HepG2 (cell line): ENCODE data around the gene SGPP1. TPM values are rescaled to one million over a fixed set of nuclear protein-coding genes. Genes with fewer than 3 reads are reported as not detected.

Experiments used
- ATAC-seq: fragments of 200-7000 bp; cut with Tn5 transposase; 3 replicates; pipeline ENCODE4 v1.9.1; 2020; ENCODE audit warnings: mild to moderate bottlenecking, moderate library complexity
- BruUV-seq: library from RNA; stranded (reverse); fragments of 400-500 nt; replicated peaks from 2 replicates; lab custom pipeline; 2021; lab: Mats Ljungman, UMichigan
- CTCF ChIA-PET: fragments of 300-600 bp; formaldehyde crosslinking; extraction: SDS; loops from one replicate; lab custom pipeline; 2021; ENCODE audit warnings: low total read pairs, inconsistent platforms, low intra/inter-chr PET ratio; lab: Yijun Ruan, JAX
- POLR2A ChIA-PET: fragments of 350-600 bp; sonication (Branson Sonifier 250); formaldehyde crosslinking; loops from one replicate; lab custom pipeline; 2020; ENCODE audit warnings: antibody characterized with exemption, inconsistent platforms; lab: Yijun Ruan, JAX
- DNase-seq: peaks from one replicate; pipeline ENCODE4 v3.0.0-alpha.2; 2015; ENCODE audit warnings: low spot score
- FAIRE-seq: peaks from 3 replicates; lab custom pipeline; 2011; peaks lifted over from hg19 to GRCh38; lab: Jason Lieb, UNC
- H2AFZ ChIP-seq: one replicate; pipeline ENCODE4 v1.6.1; 2011; ENCODE audit warnings: low read length, inconsistent platforms
- H3K27ac ChIP-seq: fragments of 300-600 bp; 3 replicates; pipeline ENCODE4 v1.8.0; 2011; ENCODE audit warnings: mixed run types, mild to moderate bottlenecking, mixed read lengths, low read length, inconsistent platforms; ENCODE audit not compliant: insufficient read depth; ENCODE audit errors: extremely low read length
- H3K27me3 ChIP-seq, 2 experiments: fragments of 200-600 bp in 1 of 2; 2 replicates in 1 of 2; 3 replicates in 1 of 2; pipeline versions ENCODE4 v1.6.0 to v1.8.0; 2011; ENCODE audit warnings: low read length in 2 of 2, mild to moderate bottlenecking in 2 of 2, moderate library complexity in 2 of 2, inconsistent platforms in 1 of 2; ENCODE audit not compliant: insufficient read depth in 2 of 2, control insufficient read depth in 1 of 2
- H3K36me3 ChIP-seq, 2 experiments: fragments of 200-600 bp in 1 of 2; replicated peaks in 1 of 2; 2 replicates in 1 of 2; 3 replicates in 1 of 2; pipeline versions ENCODE4 v1.5.1 to v1.8.0; 2011; ENCODE audit warnings: low read length in 2 of 2, inconsistent platforms in 1 of 2; ENCODE audit not compliant: insufficient read depth in 2 of 2, control insufficient read depth in 1 of 2
- H3K4me1 ChIP-seq: 2 replicates; pipeline ENCODE4 v1.5.1; 2012; ENCODE audit warnings: low read length, inconsistent platforms; ENCODE audit not compliant: insufficient read depth
- H3K4me2 ChIP-seq: 2 replicates; pipeline ENCODE4 v1.6.0; 2011; ENCODE audit warnings: low read depth, low read length, inconsistent platforms
- H3K4me3 ChIP-seq, 3 experiments: fragments of 200-600 bp in 1 of 3; sonication (generic), shearing (Covaris generic) in 1 of 3; replicated peaks in 1 of 3; 2 replicates each; pipeline ENCODE4 v1.5.1; 2011 to 2016; ENCODE audit warnings: low read length in 3 of 3, inconsistent platforms in 2 of 3, low read depth in 2 of 3, mild to moderate bottlenecking in 2 of 3, control low read depth in 1 of 3, mixed read lengths in 1 of 3; ENCODE audit not compliant: insufficient read depth in 1 of 3
- H3K79me2 ChIP-seq: one replicate; pipeline ENCODE4 v1.6.1; 2011; ENCODE audit warnings: low read length, inconsistent platforms; ENCODE audit not compliant: insufficient read depth
- H3K9ac ChIP-seq: 2 replicates; pipeline ENCODE4 v1.6.0; 2011; ENCODE audit warnings: mild to moderate bottlenecking, low read depth, low read length, inconsistent platforms; ENCODE audit not compliant: insufficient read depth
- H3K9me3 ChIP-seq: 2 replicates; pipeline ENCODE4 v1.5.1; 2012; ENCODE audit warnings: mild to moderate bottlenecking, low read length
- H4K20me1 ChIP-seq: 2 replicates; pipeline ENCODE4 v1.6.0; 2011; ENCODE audit warnings: inconsistent platforms, mild to moderate bottlenecking, low read length, moderate library complexity; ENCODE audit not compliant: insufficient read depth
- HNRNPLL ChIP-seq: fragments of 200-400 bp; formaldehyde crosslinking; IDR thresholded peaks from 2 replicates; pipeline ENCODE4 v1.6.1; 2017; ENCODE audit warnings: mild to moderate bottlenecking, low read depth, low read length; ENCODE audit not compliant: poor library complexity, severe bottlenecking
- NR2F6 ChIP-seq, 2 experiments: IDR thresholded peaks; 2 replicates each; pipeline ENCODE4 v1.6.1; 2016; ENCODE audit warnings: antibody characterized with exemption in 1 of 2, mild to moderate bottlenecking in 1 of 2
- PPARG ChIP-seq: conservative IDR thresholded peaks from 2 replicates; pipeline ENCODE4 v1.6.1; 2016; ENCODE audit warnings: missing biosample characterization, missing genetic modification reagents
- ZNF549 ChIP-seq: sonication (generic); formaldehyde crosslinking; IDR thresholded peaks from 2 replicates; pipeline ENCODE4 v1.5.0; 2020; ENCODE audit warnings: missing genetic modification reagents
- WGBS: methylation state at CpG from one replicate; pipeline ENCODE4 v1.1.6; 2017; ENCODE audit warnings: low lambda C conversion rate; 5-methylcytosine and 5-hydroxymethylcytosine counted together
- in situ Hi-C: cut with HindIII; loops from 2 replicates; pipeline ENCODE4 v1.10.0; 2017; ENCODE audit warnings: low pct_unique_long_range_greater_than_20kb; ENCODE audit not compliant: extremely low pct_ligation_motif_present
- intact Hi-C: fragments of 100-400 bp; cut with micrococcal nuclease; formaldehyde crosslinking; loops from one replicate; pipeline ENCODE4 v1.10.0; 2022; ENCODE audit not compliant: unreplicated experiment
- polyA plus RNA-seq, 8 experiments: library from polyadenylated mRNA; depleted of rRNA in 3 of 8; stranded (reverse) in 7 of 8; unstranded in 1 of 8; fragments of >200 nt; fragmentation: Illumina TruSeq in 4 of 8; extraction: Trizol in 4 of 8; gene quantifications; 2 replicates each; pipeline versions ENCODE4 v1.2.1 to v1.2.3, GENCODE V29; 2011 to 2016; ENCODE audit warnings: low read depth in 4 of 8, missing spikeins in 1 of 8, mixed read lengths in 1 of 8; ENCODE audit not compliant: insufficient read depth in 1 of 8
- total RNA-seq, 5 experiments: library from RNA; depleted of rRNA; stranded (reverse); fragments of >200 nt; fragmentation: Illumina TruSeq; extraction: Trizol; gene quantifications; 2 replicates each; pipeline ENCODE4 v1.2.3, GENCODE V29; 2016; ENCODE audit warnings: low read depth in 1 of 5
- TF ChIP-seq, protein P1 (sequence below): sonication (generic); formaldehyde crosslinking; IDR thresholded peaks from 2 replicates; pipeline ENCODE4 v1.4.0; 2020; ENCODE audit warnings: missing genetic modification reagents
- TF ChIP-seq, protein P2 (sequence below): sonication (generic); formaldehyde crosslinking; IDR thresholded peaks from 2 replicates; pipeline ENCODE4 v1.5.0; 2020; ENCODE audit warnings: missing genetic modification reagents
- TF ChIP-seq, protein P3 (sequence below): sonication (generic); formaldehyde crosslinking; IDR thresholded peaks from 2 replicates; pipeline ENCODE4 v1.4.0; 2020; ENCODE audit warnings: missing genetic modification reagents
- TF ChIP-seq, protein P4 (sequence below): sonication (generic); formaldehyde crosslinking; IDR thresholded peaks from 2 replicates; pipeline ENCODE4 v1.9.0; 2021; ENCODE audit warnings: missing genetic modification reagents, borderline replicate concordance

Gene SGPP1
- total and polyA plus RNA-seq, 2 of the 13 experiments (the other 11 are each of a cell fraction or from before 2014, with no cell fraction given), result 6.4 to 6.8 TPM

DNA sequence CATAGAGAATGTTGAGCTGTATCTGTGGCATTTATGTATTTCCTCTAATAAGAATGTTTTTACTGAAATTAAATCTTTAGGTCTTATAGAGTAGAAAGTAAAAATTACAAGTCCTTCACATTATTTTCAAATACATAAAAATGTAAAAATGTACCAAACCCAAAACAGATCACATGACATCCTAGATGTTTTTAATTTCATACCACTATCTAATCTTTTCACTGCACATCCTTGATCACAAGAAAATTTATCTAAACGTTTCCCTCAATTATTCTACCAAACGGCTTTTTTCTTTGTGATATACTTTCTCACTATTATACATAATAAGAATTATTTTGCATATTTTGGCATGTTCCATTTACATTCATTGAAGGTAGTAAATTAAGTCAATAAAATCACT is 18.3 kb downstream of the SGPP1 start:
- Histone ChIP-seq H3K79me2 (no peaks in the 10 kb centered on the region), H3K36me3 (no peaks in the 10 kb centered on the region), H4K20me1 (no peaks in the 10 kb centered on the region), H3K27me3 (no peaks in the 10 kb centered on the region), H3K4me1 (no peaks in the 10 kb centered on the region), H3K9me3 (no peaks in the 10 kb centered on the region), H3K9ac (no peak overlapping the region), H3K4me2 (no peak overlapping the region), H3K4me3 (no peak overlapping the region), H2AFZ (no peak overlapping the region), H3K27ac (no peak overlapping the region)
- in situ Hi-C loops (no loop called here), intact Hi-C loops (no loop called here)
- ATAC-seq (no peak), DNase-seq (no peak), FAIRE-seq (no peak)
- CTCF ChIA-PET, result no interaction called here
- POLR2A ChIA-PET, result no interaction called here
- WGBS, result 96% methylated on average over 2 of the region's 2 CpGs
- TF ChIP-seq HNRNPLL, result no peak
- TF ChIP-seq, protein P1, sequence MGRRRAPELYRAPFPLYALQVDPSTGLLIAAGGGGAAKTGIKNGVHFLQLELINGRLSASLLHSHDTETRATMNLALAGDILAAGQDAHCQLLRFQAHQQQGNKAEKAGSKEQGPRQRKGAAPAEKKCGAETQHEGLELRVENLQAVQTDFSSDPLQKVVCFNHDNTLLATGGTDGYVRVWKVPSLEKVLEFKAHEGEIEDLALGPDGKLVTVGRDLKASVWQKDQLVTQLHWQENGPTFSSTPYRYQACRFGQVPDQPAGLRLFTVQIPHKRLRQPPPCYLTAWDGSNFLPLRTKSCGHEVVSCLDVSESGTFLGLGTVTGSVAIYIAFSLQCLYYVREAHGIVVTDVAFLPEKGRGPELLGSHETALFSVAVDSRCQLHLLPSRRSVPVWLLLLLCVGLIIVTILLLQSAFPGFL, result no peak
- TF ChIP-seq, protein P2, sequence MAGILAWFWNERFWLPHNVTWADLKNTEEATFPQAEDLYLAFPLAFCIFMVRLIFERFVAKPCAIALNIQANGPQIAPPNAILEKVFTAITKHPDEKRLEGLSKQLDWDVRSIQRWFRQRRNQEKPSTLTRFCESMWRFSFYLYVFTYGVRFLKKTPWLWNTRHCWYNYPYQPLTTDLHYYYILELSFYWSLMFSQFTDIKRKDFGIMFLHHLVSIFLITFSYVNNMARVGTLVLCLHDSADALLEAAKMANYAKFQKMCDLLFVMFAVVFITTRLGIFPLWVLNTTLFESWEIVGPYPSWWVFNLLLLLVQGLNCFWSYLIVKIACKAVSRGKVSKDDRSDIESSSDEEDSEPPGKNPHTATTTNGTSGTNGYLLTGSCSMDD (CRISPR knock-in tag), result no peak
- TF ChIP-seq, protein P3, sequence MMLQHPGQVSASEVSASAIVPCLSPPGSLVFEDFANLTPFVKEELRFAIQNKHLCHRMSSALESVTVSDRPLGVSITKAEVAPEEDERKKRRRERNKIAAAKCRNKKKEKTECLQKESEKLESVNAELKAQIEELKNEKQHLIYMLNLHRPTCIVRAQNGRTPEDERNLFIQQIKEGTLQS (CRISPR knock-in tag), result no peak
- no peak for TF ChIP-seq ZNF549 (CRISPR knock-in tag)
- TF ChIP-seq NR2F6 (IDR thresholded peaks at IDR 0.05), result no peak
- no peak for TF ChIP-seq NR2F6 (CRISPR knock-in tag; IDR thresholded peaks at IDR 0.05)
- TF ChIP-seq, protein P4, sequence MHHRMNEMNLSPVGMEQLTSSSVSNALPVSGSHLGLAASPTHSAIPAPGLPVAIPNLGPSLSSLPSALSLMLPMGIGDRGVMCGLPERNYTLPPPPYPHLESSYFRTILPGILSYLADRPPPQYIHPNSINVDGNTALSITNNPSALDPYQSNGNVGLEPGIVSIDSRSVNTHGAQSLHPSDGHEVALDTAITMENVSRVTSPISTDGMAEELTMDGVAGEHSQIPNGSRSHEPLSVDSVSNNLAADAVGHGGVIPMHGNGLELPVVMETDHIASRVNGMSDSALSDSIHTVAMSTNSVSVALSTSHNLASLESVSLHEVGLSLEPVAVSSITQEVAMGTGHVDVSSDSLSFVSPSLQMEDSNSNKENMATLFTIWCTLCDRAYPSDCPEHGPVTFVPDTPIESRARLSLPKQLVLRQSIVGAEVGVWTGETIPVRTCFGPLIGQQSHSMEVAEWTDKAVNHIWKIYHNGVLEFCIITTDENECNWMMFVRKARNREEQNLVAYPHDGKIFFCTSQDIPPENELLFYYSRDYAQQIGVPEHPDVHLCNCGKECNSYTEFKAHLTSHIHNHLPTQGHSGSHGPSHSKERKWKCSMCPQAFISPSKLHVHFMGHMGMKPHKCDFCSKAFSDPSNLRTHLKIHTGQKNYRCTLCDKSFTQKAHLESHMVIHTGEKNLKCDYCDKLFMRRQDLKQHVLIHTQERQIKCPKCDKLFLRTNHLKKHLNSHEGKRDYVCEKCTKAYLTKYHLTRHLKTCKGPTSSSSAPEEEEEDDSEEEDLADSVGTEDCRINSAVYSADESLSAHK (CRISPR knock-in tag), result no peak
- no peak for TF ChIP-seq PPARG (CRISPR knock-in tag)
- no TSS peak for BruUV-seq
